ENCODE data around the gene SMIM10.

- TF ChIP-seq SIN3A (IDR thresholded peaks at IDR 0.05; ENCODE audit: low read depth) (no peak), CTCF (IDR thresholded peaks at IDR 0.05 in 2 of 3, conservative IDR thresholded peaks at IDR 0.05 in 1 of 3; ENCODE audit: borderline replicate concordance in 1 of 3, insufficient read depth in 1 of 3, low read depth in 2 of 3, low read length in 2 of 3) (no peak), REST (IDR thresholded peaks at IDR 0.05; ENCODE audit: low read depth) (no peak), POLR2A (IDR thresholded peaks at IDR 0.05; ENCODE audit: borderline replicate concordance, extremely low read depth, insufficient read depth, insufficient read length) (no peak)
Measured at GRCh38 chrX:135024526-135024925, 33.7 kb downstream of the SMIM10 start.
